NCI-H748 (cell line): ENCODE results near the gene TM7SF2.
"Not testable (repeated sequence)": the region's sequence is repeated elsewhere in the genome, so short reads cannot be mapped to it uniquely, and the experiment has no call there.

Experiments used
- DNase-seq: peaks from one replicate; lab custom pipeline; 2025; ENCODE audit not compliant: unreplicated experiment; lab: John Stamatoyannopoulos, UW

The TM7SF2 gene

GRCh38 chr11:65128182-65129145 is 16.8 kb downstream of the TM7SF2 start:
- no peak for DNase-seq

- no peak for DNase-seq
Measured at GRCh38 chr11:65129649-65130441, 18.2 kb downstream of the TM7SF2 start.

- DNase-seq = no peak
Measured at GRCh38 chr11:65130631-65131416, 19.2 kb downstream of the TM7SF2 start.

- no peak for DNase-seq
Measured at GRCh38 chr11:65131417-65131776, 19.7 kb downstream of the TM7SF2 start.

- no peak for DNase-seq
Measured at GRCh38 chr11:65131895-65132237, 20.2 kb downstream of the TM7SF2 start.

- no peak for DNase-seq
Measured at GRCh38 chr11:65132238-65132987, 20.7 kb downstream of the TM7SF2 start.

GRCh38 chr11:65132988-65133700 is 21.5 kb downstream of the TM7SF2 start:
- DNase-seq = peak; percentile 38

- DNase-seq = no peak
Measured at GRCh38 chr11:65133724-65134123, 22.1 kb downstream of the TM7SF2 start.

GRCh38 chr11:65134240-65134951 is 22.7 kb downstream of the TM7SF2 start, which contains the start of gene SYVN1:
TSS of gene SYVN1 (minus strand) at chr11:65134519. CDS start at chr11:65133601, 918 bp downstream.
- peak; percentile 91 for DNase-seq

GRCh38 chr11:65134952-65135632 is 23.4 kb downstream of the TM7SF2 start:
- DNase-seq = peak; percentile 97

GRCh38 chr11:65135633-65136145 is 24.0 kb downstream of the TM7SF2 start:
- no peak for DNase-seq

GRCh38 chr11:65136515-65137096 is 24.9 kb downstream of the TM7SF2 start:
- no peak for DNase-seq

- no peak for DNase-seq
Measured at GRCh38 chr11:65141896-65142494, 30.3 kb downstream of the TM7SF2 start.

- no peak for DNase-seq
Measured at GRCh38 chr11:65147352-65148075, 35.8 kb downstream of the TM7SF2 start.

- no peak for DNase-seq
Measured at GRCh38 chr11:65148657-65149056, 37.0 kb downstream of the TM7SF2 start.

- DNase-seq = not testable (repeated sequence)
Measured at GRCh38 chr11:65150131-65150508, 38.4 kb downstream of the TM7SF2 start.
